Measurements from ENCODE around the gene TEAD4. TPM values are rescaled to one million over a fixed set of nuclear protein-coding genes. Genes with fewer than 3 reads are reported as not detected.

The TEAD4 gene
- polyA plus RNA-seq, 3 donors from 2014 or later = not detected

- no peak overlapping the region for H3K4me3 Mint-ChIP-seq
- H3K36me3 Mint-ChIP-seq = no peaks in the 10 kb centered on the region
- H3K4me1 Mint-ChIP-seq = no peaks in the 10 kb centered on the region
- H3K27ac Mint-ChIP-seq = no peak overlapping the region
- H3K9me3 Mint-ChIP-seq = no peaks in the 10 kb centered on the region
- peaks cover 0 to 10% (median 2%) of the 10 kb centered on the region in 3 donors for H3K27me3 Mint-ChIP-seq (ENCODE audit: low read depth in 3 of 3)
- no peak for DNase-seq
These were observed 40.2 kb downstream of the TEAD4 start for GRCh38 chr12:2999265-2999841.

- H3K4me1 Mint-ChIP-seq = no peaks in the 10 kb centered on the region
- H3K36me3 Mint-ChIP-seq = no peaks in the 10 kb centered on the region
- H3K27me3 Mint-ChIP-seq (ENCODE audit: low read depth in 3 of 3) = peaks cover 1 to 10% (median 2%) of the 10 kb centered on the region in 3 donors
- H3K9me3 Mint-ChIP-seq = no peaks in the 10 kb centered on the region
- no peak overlapping the region for H3K27ac Mint-ChIP-seq
- DNase-seq = no peak
- no peak overlapping the region for H3K4me3 Mint-ChIP-seq
These were observed 41.5 kb downstream of the TEAD4 start for GRCh38 chr12:3000548-3001275.

GRCh38 chr12:3002646-3003045 is 43.4 kb downstream of the TEAD4 start:
- no peak overlapping the region for H3K27ac Mint-ChIP-seq
- no peaks in the 10 kb centered on the region for H3K4me1 Mint-ChIP-seq
- no peak for DNase-seq
- no peaks in the 10 kb centered on the region for H3K36me3 Mint-ChIP-seq
- H3K9me3 Mint-ChIP-seq = no peaks in the 10 kb centered on the region
- peaks cover 0 to 7% (median 1%) of the 10 kb centered on the region in 3 donors for H3K27me3 Mint-ChIP-seq (ENCODE audit: low read depth in 3 of 3)
- H3K4me3 Mint-ChIP-seq = no peak overlapping the region

DNA sequence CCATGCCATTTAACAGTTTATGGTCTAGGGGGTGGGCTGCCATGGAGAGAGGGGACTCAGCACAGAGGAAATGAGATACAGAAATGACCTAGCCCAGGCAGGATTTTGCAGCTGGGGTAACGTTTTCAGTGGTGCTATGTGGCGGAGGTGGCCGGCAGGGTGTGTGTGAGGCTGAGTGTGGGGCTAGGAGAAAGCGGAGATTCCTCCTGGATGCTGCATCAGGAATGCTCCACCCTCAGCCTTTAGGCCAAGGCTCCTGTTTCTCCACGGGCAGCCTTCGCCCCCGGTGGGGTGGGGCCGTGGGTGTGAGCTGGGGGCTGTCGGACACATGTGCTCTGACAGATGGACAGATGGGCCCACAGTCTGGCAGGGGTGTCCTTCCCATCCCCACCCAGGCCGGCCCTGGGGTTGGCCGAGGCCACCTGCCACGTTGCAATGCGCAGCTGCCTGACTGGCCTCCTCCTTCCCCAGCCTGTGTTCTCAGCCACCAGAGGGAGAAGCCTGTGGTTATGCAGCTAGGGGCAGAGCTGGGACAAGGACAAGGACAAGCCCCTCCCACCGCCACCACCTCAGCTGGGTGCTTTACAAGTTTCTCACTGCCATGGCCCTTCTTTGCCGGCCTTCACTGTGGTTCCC is 44.3 kb downstream of the TEAD4 start:
- Mint-ChIP-seq H3K36me3 (no peaks in the 10 kb centered on the region), H3K4me3 (no peak overlapping the region), H3K27ac (no peak overlapping the region), H3K9me3 (no peaks in the 10 kb centered on the region), H3K4me1 (no peaks in the 10 kb centered on the region), H3K27me3 (ENCODE audit: low read depth in 3 of 3) (peaks cover 0 to 7% (median 1%) of the 10 kb centered on the region in 3 donors)
- no peak for DNase-seq

GRCh38 chr12:3004655-3005565 is 45.7 kb downstream of the TEAD4 start:
- no peaks in the 10 kb centered on the region for H3K36me3 Mint-ChIP-seq
- H3K4me1 Mint-ChIP-seq = no peaks in the 10 kb centered on the region
- no peak overlapping the region for H3K4me3 Mint-ChIP-seq
- H3K27me3 Mint-ChIP-seq (ENCODE audit: low read depth in 3 of 3) = peaks cover 0 to 6% (median 1%) of the 10 kb centered on the region in 3 donors
- H3K9me3 Mint-ChIP-seq = no peaks in the 10 kb centered on the region
- no peak overlapping the region for H3K27ac Mint-ChIP-seq
- DNase-seq = no peak

GRCh38 chr12:3005736-3006135 is 46.5 kb downstream of the TEAD4 start:
- Mint-ChIP-seq H3K4me3 (no peak overlapping the region), H3K27ac (no peak overlapping the region), H3K4me1 (no peaks in the 10 kb centered on the region), H3K9me3 (no peaks in the 10 kb centered on the region), H3K27me3 (ENCODE audit: low read depth in 3 of 3) (peaks cover 0 to 2% (median 1%) of the 10 kb centered on the region in 3 donors), H3K36me3 (no peaks in the 10 kb centered on the region)
- DNase-seq = no peak

DNA sequence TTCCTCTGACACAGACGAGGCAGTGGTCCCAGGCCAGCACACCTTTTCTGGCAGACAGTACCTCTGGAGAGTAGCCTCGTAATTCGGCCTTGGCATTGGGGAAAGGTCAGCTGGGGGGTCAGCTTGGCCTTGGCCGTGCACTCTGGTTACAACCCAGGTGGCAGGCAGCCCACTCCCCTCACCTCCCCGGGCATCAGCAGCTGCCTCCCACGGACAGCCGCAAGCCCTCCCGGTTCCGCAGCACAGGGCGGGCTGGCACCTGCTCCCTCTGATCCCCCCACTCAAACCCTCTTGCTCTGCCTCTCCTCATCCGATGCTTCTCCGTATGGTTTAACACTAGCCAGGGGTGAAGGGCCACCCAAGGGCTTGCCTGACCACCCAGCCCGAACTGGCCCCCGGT is 50.6 kb downstream of the TEAD4 start:
- Mint-ChIP-seq H3K36me3 (no peaks in the 10 kb centered on the region), H3K27me3 (ENCODE audit: low read depth in 3 of 3) (peaks cover 0 to 1% (median 0%) of the 10 kb centered on the region in 3 donors), H3K9me3 (no peaks in the 10 kb centered on the region), H3K4me1 (no peaks in the 10 kb centered on the region), H3K4me3 (no peak overlapping the region), H3K27ac (no peak overlapping the region)
- DNase-seq = no peak

GRCh38 chr12:3010214-3010930 is 51.2 kb downstream of the TEAD4 start:
- Mint-ChIP-seq H3K27me3 (ENCODE audit: low read depth in 3 of 3) (no peaks in the 10 kb centered on the region), H3K27ac (no peak overlapping the region), H3K4me1 (no peaks in the 10 kb centered on the region), H3K9me3 (no peaks in the 10 kb centered on the region), H3K36me3 (no peaks in the 10 kb centered on the region), H3K4me3 (no peak overlapping the region)
- DNase-seq = no peak

DNA sequence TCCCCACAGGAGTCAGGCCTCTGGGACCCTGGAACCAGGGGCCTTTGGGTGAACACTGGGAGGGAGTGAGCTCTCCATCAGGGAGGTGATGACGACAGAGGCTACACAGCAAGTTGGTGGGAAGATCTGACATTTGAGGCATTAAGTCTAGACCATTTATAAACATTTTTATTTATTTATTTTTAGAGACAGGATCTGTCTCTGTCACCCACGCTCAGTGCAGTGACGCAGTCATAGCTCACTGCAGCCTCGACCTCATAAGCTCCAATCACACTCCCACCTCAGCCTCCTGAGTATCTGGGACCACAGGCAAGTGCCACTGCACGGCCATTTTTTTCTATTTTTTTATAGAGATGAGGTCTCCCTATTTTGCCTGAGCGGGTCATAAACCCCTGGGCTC is 53.6 kb downstream of the TEAD4 start:
- no peak overlapping the region for H3K4me3 Mint-ChIP-seq
- DNase-seq = no peak
- no peak overlapping the region for H3K27ac Mint-ChIP-seq
- peaks cover 0 to 4% (median 1%) of the 10 kb centered on the region in 3 donors for H3K27me3 Mint-ChIP-seq (ENCODE audit: low read depth in 3 of 3)
- H3K36me3 Mint-ChIP-seq = no peaks in the 10 kb centered on the region
- no peaks in the 10 kb centered on the region for H3K4me1 Mint-ChIP-seq
- no peaks in the 10 kb centered on the region for H3K9me3 Mint-ChIP-seq

DNA sequence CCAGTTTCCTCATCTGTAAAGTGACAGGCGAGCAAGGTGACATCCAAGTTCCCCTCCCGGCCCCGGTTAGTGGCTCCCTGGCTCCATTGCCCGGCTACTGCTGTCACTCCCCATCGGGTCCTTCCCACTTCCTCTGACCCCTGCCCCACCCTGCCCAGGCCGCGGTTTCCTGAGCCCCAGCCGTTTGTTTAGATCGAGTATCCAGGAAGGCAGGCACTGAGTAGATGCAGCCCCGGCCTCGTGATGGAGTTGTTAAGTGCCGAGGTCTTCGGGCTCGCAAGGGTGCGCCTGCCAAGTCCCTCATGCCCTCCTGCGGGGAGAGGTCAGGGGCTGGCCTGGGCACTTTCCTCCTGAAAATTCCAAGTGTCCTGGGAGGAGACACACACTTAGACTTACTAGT is 55.4 kb downstream of the TEAD4 start:
- H3K27me3 Mint-ChIP-seq (ENCODE audit: low read depth in 3 of 3) = peaks cover 0 to 4% (median 1%) of the 10 kb centered on the region in 3 donors
- no peak overlapping the region for H3K4me3 Mint-ChIP-seq
- no peaks in the 10 kb centered on the region for H3K4me1 Mint-ChIP-seq
- H3K36me3 Mint-ChIP-seq = no peaks in the 10 kb centered on the region
- DNase-seq = no peak
- no peak overlapping the region for H3K27ac Mint-ChIP-seq
- no peaks in the 10 kb centered on the region for H3K9me3 Mint-ChIP-seq

- H3K9me3 Mint-ChIP-seq = no peaks in the 10 kb centered on the region
- no peaks in the 10 kb centered on the region for H3K4me1 Mint-ChIP-seq
- peaks cover 1 to 4% (median 2%) of the 10 kb centered on the region in 3 donors for H3K27me3 Mint-ChIP-seq (ENCODE audit: low read depth in 3 of 3)
- no peak overlapping the region for H3K27ac Mint-ChIP-seq
- no peak for DNase-seq
- H3K36me3 Mint-ChIP-seq = no peaks in the 10 kb centered on the region
- H3K4me3 Mint-ChIP-seq = no peak overlapping the region
These were observed 56.2 kb downstream of the TEAD4 start for GRCh38 chr12:3015356-3015755.

GRCh38 chr12:3016191-3016590 is 57.0 kb downstream of the TEAD4 start:
- no peak for DNase-seq
- H3K4me1 Mint-ChIP-seq = no peaks in the 10 kb centered on the region
- no peak overlapping the region for H3K27ac Mint-ChIP-seq
- H3K9me3 Mint-ChIP-seq = no peaks in the 10 kb centered on the region
- no peak overlapping the region for H3K4me3 Mint-ChIP-seq
- no peaks in the 10 kb centered on the region for H3K36me3 Mint-ChIP-seq
- peaks cover 1 to 4% (median 2%) of the 10 kb centered on the region in 3 donors for H3K27me3 Mint-ChIP-seq (ENCODE audit: low read depth in 3 of 3)

- Mint-ChIP-seq H3K27me3 (ENCODE audit: low read depth in 3 of 3) (peaks cover 1 to 4% (median 2%) of the 10 kb centered on the region in 3 donors), H3K27ac (no peak overlapping the region), H3K9me3 (no peaks in the 10 kb centered on the region), H3K4me1 (no peaks in the 10 kb centered on the region), H3K4me3 (no peak overlapping the region), H3K36me3 (no peaks in the 10 kb centered on the region)
- no peak for DNase-seq
These were observed 58.1 kb downstream of the TEAD4 start for GRCh38 chr12:3017281-3017680.

Measured in immature natural killer cell (primary cell).